Glomerular endothelial cell (primary cell): ENCODE data around the gene SKIL. TPM values are rescaled to one million over a fixed set of nuclear protein-coding genes. Genes with fewer than 3 reads are reported as not detected.
"Not testable (repeated sequence)": the region's sequence is repeated elsewhere in the genome, so short reads cannot be mapped to it uniquely, and the experiment has no call there.

Experiments
- DNase-seq: peaks from one replicate; pipeline ENCODE4 v3.0.0-alpha.2; 2011; ENCODE audit warnings: low read depth, low spot score; ENCODE audit errors: extremely low read depth
- total RNA-seq: library from RNA; depleted of rRNA; stranded (reverse); fragments of >200 nt; gene quantifications from 2 replicates; pipeline ENCODE4 v1.2.3, GENCODE V29; 2015

Gene SKIL, protein sequence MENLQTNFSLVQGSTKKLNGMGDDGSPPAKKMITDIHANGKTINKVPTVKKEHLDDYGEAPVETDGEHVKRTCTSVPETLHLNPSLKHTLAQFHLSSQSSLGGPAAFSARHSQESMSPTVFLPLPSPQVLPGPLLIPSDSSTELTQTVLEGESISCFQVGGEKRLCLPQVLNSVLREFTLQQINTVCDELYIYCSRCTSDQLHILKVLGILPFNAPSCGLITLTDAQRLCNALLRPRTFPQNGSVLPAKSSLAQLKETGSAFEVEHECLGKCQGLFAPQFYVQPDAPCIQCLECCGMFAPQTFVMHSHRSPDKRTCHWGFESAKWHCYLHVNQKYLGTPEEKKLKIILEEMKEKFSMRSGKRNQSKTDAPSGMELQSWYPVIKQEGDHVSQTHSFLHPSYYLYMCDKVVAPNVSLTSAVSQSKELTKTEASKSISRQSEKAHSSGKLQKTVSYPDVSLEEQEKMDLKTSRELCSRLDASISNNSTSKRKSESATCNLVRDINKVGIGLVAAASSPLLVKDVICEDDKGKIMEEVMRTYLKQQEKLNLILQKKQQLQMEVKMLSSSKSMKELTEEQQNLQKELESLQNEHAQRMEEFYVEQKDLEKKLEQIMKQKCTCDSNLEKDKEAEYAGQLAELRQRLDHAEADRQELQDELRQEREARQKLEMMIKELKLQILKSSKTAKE
- 22.3 and 59.8 TPM in 2 replicates for total RNA-seq

DNA sequence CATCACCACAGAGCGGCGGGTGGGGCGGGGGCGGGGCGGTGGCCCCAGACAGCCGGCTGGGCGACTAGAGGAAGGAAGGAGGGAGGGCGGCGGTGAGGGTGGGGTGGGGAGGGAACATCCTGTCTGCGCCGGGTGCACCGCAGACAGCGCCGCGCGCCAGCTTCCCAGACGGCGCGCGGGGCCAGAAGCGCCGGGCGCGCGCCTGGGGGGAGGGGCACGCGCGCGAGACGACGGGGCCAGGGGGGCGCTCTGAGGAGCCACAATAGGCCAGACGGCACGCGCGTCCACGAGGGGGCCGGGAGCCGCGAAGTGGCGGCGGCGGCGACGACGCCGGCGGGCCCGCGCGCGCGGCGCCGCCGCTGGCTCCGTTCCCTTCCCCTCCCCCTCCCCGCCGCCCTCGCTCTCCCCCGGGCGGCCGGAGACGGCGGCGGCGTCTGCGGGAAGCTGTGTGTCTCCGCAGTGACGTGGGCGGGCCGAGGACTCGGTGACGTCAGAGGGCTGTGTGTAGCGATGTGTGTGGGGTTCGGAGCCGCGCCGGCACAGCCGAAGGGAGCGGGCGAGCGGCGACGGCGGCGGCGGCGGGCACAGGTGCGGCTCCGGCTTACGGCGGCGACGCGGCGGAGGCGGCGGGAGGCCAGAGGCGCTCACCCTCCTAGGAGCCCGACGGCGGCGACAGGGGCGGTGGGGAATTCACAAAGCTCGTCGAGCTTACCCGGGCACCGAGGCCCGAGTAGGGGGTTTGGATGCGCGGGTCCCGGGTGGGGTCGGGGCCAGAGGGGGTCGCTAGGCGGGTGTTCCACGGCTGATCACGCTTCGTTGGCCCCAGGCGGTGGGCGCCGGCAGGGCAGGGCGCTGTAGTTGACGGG lies at the start of gene SKIL:
TSS of gene SKIL (plus strand) at position 540 of the 866 bp plus-strand sequence. CDS start 2,617 bp downstream, outside the sequence.
- DNase-seq, result no peak

DNA sequence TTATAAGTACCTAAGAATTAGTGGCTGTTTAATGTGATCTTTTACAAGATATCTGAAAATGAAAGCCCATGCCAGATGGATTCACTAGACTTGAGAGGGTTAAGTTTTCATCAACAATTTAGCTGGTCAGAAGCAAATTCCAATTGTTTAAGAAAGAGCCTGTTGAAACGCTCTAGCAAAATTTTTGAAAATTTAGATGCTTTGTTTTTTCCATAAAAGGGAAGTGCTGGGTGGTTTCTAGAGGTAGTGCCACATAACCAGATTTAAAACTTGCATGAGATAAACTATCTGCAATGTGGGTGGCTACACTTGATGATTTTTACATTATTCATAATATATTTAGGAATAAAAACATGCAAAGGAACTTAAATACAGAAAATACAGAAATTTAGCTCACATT lies 48.5 kb upstream of the SKIL start:
- no peak for DNase-seq

DNA sequence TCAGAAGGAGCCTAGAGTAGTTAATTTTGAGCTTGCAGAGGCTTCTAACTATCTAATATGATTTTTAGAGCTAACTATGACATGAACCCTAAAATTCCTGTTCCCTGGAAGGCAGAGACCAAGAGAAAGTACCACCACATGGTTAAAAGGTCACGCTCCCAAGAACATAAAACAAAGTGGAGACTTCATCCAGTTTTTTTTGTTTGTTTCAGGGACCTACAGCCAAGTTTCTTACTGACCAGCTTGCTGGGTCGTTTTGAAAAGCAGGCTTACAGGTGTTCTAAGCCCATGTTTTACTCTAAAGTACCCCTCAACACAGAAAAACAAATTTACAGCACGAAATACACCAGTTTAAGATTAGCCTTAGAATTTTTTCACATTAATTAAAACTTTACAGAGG lies 39.6 kb upstream of the SKIL start:
- DNase-seq, result no peak

DNA sequence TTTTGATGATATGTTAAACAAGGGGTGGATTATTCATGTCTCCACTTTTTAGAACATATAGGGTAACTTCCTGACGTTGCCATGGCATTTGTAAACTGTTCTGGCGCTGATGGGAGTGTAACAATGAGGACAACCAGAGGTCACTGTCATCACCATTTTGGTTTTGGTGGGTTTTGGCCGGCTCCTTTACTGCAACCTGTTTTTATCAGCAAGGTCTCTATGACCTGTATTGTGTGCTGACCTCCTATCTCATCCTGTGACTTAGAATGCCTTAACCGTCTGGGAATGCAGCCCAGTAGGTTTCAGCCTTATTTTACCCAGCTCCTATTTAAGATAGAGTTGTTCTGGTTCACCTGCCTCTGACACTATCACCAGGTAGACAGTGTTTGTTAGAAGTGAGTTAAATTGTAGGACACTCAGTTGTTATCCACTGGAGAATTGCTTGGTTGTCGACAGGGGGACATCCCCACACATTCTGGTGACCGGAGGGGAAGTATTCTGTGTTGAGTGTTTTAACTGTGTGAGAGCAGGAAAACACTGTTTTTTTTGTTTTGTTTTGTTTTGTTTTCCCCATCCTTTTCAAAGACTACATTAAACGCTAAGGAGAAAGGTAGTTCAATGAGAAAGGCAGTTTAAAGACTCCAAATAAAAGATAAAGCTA lies 36.9 kb upstream of the SKIL start:
- DNase-seq, result no peak

DNA sequence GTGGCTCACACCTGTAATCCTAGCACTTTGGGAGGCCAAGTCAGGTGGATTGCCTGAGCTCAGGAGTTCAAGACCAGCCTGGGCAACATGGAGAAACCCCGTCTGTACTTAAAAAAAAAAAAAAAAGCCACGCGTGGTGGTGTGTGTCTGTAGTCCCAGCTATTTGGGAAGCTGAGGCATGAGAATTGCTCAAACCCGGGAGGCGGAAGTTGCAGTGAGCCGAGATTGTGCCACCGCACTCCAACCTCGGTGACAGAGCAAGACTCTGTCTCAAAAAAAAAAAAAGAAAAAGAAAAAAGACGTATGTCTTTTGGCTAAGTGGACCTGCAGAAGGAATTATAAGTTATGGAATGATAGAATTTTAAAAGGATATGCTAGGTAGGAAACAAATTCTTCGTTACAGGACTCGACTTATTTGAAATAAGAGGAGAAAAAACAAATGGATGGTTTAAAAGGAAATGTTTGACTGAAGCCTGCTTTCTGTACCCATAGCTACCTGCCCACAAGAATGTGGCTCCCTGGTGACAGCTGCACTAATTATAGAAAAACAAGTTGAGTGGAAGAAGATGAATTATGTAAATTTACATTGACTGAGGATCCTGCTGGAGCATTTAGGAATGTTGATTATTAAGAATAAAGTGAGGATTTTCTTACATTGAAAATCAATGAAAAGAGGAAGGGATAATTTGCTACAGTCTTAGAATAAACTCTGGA lies 36.0 kb upstream of the SKIL start:
- no peak for DNase-seq

DNA sequence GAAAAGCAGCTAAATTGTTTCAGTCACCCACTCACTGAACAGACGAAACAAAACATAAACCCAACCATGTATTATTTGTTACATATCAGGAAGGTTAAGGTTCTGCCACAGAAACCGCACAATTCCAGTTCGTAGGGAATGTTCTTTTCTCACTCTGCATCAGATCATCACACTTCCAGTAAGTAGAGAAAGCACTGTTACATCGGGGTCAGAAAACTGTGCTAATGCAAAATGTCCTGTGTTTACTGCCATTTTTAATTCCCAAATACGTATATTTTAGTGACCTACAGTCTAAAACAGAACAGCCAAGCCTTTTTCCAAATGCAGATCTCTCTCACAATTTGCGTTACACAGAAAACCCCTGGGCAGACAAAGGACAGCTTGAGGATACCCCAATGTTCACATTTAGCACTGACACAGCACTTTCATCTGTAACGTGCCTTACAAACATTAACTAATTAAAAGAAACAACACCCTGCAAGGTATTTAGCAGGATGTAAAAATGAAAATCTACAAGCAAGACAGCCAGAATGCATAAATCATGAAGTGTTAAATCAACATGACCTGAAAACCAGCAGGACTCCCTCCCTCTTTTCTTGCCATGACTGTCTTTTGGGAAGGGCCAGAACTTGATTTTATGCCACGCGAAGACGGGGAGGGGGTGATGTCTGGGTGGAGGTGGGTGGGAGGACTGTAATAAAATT lies 34.8 kb upstream of the SKIL start:
- DNase-seq, result no peak

DNA sequence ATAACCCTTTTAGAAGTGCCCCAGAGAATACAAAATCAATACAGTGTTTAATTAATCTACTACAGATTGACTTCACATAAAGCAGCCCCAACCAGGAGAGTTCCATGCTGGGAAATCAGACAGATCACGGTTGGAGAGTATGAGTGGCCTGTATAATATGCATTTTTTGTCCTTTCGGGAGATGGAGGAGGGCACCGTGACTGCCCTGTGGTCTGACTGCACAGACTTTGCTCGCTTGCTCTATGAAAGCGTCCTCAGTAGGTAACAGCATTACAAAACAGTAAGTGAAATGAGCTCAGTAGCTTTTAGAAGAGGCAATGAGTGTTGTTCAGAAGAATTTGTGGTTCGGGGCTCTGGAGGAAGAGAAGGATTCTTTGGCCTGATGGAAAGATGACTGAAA lies 34.2 kb upstream of the SKIL start:
- no peak for DNase-seq

DNA sequence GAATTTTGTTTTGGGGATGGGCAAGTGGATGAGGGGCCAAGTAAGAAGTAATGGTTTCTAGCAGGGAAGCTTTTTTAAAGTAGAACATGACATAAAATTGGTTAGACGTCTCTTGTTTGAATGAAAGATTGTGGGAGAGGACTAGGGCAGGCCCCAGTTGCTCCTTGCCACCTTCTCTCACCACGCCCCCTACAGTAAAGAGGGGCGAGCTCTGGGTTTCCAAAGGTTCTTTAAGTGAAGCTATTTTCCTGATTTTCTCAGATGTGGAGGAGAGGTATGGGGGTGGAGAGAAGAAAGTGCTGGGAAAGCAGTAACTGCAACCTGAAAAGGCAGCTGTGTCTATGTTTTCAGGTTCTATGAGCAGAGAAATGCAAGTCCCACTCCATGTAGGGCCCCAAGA lies 32.6 kb upstream of the SKIL start:
- DNase-seq, result no peak

DNA sequence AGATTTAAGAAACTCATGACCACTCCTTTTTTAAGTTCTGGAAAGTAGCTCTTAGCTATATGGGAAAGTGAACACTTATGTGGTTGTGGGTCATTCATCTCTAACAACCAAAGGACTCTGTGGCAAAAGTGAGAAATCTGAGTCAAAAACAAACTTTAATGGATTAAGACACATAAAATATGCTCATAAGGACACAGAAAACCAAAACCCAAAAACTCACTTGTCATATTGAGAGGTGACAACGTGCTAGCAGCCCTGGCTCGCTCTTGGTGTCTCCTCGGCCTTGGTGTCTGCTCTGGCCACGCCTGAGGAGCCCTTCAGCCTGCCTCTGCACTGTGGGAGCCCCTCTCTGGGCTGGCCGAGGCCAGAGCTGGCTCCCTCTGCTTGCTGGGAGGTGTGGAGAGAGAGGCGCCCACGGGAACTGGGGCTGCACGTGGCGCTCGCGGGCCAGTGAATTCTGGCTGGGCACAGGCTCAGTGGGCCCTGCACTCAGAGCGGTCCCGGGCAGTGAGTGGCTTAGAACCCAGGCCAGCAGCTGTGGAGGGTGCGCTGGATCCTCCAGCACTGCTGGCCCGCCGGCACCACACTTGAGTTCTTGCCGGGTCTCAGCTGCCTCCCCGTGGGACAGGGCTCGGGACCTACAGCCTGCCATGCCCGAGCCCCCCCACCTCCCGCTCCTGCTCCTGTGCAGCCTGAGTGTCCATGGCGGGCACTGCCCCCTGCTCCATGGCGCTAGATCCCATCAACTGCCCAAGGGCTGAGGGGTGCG lies 30.3 kb upstream of the SKIL start:
- DNase-seq, result no peak

DNA sequence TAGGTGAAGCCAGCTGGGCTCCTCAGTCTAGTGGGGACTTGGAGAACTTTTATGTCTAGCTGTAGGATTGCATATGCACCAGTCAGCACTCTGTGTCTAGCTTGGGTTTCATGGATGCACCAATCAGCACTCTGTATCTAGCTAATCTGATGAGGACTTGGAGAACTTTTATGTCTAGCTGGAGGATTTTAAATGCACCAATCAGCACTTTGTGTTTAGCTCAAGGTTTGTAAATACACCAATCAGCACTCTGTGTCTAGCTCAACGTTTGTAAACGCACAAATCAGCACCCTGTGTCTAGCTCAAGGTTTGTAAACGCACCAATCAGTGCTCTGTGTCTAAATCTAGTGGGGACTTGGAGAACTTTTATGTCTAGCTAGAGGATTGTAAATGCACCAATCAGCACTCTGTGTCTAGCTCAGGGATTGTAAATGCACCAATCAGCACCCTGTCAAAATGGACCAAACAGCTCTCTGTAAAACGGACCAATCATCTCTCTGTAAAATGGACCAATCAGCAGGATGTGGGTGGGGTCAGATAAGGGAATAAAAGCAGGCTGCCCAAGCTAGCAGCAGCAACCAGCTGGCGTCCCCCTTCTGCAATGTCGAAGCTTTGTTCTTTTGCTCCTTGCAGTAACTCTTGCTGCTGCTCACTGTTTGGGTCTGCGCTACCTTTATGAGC lies 29.5 kb upstream of the SKIL start:
- DNase-seq, result not testable (repeated sequence)

DNA sequence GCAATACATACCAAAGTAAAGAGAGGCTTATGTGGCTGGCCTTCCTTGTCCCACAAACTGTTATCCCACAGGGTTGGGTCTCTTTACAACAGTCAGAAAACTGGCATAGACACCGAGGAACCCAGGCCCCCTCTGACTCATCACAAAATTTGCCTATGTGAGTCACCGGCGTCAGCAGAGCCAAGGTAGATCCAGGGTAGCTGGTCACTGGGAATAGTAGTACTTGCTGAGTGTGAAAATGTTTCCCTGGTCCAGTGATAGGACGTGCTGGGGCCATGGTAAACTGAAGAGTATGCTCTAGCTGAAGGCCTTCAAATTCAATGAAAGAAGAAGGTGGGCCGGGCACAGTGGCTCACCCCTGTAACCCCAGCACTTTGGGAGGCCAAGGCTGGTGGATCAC lies 27.1 kb upstream of the SKIL start:
- DNase-seq, result no peak

DNA sequence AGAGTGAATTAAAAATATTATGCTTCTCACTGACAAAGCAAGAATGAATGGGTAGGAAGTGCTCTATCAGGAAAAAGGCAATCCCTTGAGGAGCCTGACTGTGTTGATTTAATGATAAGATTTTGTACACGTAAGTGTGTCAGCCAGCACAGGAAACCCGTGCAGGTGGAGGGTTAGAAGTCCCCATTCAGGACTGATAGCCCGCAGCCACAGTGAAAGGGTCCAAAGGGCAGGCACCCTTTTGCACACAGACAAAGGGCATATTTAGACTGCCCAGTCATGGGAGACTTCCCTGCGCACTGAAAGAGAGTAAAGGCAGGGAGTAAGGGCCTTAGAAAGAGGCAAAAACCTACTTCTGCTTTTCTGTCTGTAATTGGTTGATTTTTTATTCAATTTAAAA lies 26.4 kb upstream of the SKIL start:
- no peak for DNase-seq

DNA sequence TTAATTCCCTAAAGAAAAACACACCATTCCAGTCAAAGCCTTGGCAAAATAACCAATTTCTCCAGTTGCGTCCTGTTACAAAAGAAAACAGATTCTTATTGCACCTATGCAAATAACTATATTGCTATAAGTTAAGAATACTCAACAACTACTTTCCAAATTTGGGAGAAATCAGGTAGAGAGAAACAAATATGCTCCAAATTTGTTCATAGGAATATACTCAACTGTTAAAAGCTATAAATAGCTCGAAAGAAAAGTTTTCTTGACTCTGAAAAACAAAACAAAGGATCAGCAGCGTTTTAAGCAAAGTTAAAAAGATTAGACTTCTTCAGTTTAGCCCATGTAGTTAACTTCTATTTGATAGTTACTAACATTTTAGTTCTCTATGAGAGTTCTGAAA lies 20.1 kb upstream of the SKIL start:
- no peak for DNase-seq

DNA sequence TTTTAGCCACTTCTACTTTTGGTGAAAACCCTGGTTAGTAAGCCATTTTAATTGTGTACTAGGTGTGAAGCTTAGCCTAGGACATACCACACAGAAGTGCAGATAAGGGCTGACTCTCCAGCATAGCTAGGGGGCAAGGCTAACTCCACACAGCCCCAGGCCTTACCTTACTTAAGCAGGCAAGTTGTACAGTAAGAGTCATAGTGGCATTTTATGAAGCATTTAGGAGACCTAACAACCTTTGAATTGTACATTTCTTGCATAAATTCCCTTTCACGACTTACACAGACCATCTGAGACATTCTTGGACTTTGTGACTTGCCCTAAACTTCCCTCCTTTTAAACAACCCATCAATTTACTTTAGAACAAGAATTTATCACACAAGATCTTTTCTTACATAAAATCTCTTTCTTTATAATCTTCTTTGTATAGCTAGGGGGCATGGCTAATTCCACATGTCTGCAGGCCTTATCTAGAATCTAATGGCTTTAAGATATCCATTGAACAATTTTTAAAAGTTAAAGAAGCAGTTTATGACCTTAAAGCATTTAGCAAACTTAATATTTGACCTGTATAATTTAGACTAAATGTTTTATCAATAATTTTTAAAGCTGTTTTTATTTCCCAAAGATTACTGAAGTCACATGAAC lies 18.7 kb upstream of the SKIL start:
- no peak for DNase-seq

DNA sequence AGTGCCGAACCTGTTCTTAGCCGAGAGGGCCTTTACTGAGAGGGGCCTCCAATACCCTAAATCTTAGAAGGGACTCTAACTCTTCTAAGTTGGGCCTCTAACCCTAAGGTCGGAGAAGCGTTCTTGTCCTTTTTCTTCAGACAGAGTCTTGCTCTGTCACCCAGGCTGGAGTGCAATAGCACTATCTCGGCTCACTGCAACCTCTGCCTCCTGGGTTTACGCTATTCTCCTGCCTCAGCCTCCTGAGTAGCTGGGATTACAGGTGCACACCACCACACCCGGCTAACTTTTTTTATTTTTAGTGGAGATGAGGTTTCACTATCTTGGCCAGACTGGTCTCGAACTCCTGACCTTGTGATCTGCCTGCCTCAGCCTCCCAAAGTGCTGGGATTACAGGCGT lies 15.2 kb upstream of the SKIL start:
- not testable (repeated sequence) for DNase-seq

DNA sequence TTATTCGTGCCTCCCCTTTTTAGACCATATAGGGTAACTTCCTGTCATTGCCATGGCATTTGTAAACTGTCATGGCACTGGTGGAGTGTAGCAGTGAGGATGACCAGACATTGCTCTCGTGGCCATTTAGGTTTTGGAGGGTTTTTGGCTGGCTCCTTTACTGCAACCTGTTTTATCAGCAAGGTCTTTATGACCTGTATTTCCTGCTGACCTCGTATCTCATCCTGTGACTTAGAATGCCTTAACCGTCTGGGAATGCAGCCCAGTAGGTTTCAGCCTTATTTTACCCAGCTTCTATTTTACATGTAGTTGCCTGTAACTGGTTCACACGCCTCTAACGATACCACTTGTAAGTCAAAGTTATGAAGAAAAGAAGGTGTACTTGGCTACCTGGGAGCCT lies 13.7 kb upstream of the SKIL start:
- not testable (repeated sequence) for DNase-seq

DNA sequence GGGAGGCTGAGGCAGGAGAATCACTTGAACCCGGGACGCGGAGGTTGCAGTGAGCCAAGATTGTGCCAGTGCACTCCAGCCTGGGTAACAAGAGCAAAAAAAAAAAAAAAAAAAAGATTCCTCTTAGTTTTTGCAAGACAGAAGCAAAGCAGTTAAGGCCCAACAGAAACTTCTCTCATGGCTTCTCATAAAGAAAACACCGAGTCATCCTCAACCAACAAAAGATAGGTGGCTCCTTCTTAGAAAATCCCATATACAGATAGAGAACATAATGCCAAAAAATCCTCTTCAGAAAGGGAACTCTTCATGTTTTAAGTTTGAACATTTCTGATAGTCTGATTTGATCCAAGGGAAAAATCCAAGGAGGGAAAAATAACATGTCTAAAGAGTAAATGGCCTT lies 12.5 kb upstream of the SKIL start:
- DNase-seq, result no peak
